Endothelial cell of umbilical vein (primary cell): ENCODE measurements around the gene EPB41L3. TPM values are rescaled to one million over a fixed set of nuclear protein-coding genes. Genes with fewer than 3 reads are reported as not detected.

Experiments
- BruUV-seq: library from RNA; stranded (reverse); fragments of 400-500 nt; replicated peaks from 2 replicates; lab custom pipeline; 2021; lab: Mats Ljungman, UMichigan
- CTCF ChIA-PET: fragments of 300-600, 350-600 bp; sonication (Branson Sonifier 250); formaldehyde crosslinking; loops from one replicate; lab custom pipeline; 2021; ENCODE audit warnings: antibody characterized with exemption, inconsistent platforms; lab: Charles Lee
- POLR2A ChIA-PET: fragments of 300-600, 350-600 bp; sonication (Branson Sonifier 250); formaldehyde crosslinking; loops from one replicate; lab custom pipeline; 2021; ENCODE audit warnings: antibody characterized with exemption, inconsistent platforms; lab: Charles Lee
- DNase-seq: peaks from one replicate; pipeline ENCODE4 v3.0.0-alpha.2; 2011; ENCODE audit warnings: low read depth, low spot score
- FAIRE-seq: peaks from 2 replicates; lab custom pipeline; 2011; peaks lifted over from hg19 to GRCh38; lab: Jason Lieb, UNC
- H2AFZ ChIP-seq: 2 replicates; pipeline ENCODE4 v1.6.0; 2012; ENCODE audit warnings: low read depth, low read length, control low read depth, inconsistent platforms
- H3K27ac ChIP-seq: 2 replicates; pipeline ENCODE4 v1.5.1; 2011; ENCODE audit warnings: low read depth, mild to moderate bottlenecking, control low read depth, low read length, moderate library complexity; ENCODE audit not compliant: insufficient read depth
- H3K27me3 ChIP-seq, 2 experiments: 2 replicates each; pipeline versions ENCODE4 v1.6.0 to v1.6.1; 2011; ENCODE audit warnings: low read length in 2 of 2, mixed read lengths in 1 of 2; ENCODE audit not compliant: control insufficient read depth in 2 of 2, insufficient read depth in 2 of 2
- H3K36me3 ChIP-seq, 2 experiments: 2 replicates in 1 of 2; 3 replicates in 1 of 2; pipeline ENCODE4 v1.5.1; 2011; ENCODE audit warnings: low read length in 2 of 2, mild to moderate bottlenecking in 1 of 2, moderate library complexity in 1 of 2; ENCODE audit not compliant: control insufficient read depth in 2 of 2, insufficient read depth in 2 of 2; ENCODE audit errors: extremely low read depth in 1 of 2
- H3K4me1 ChIP-seq: 3 replicates; pipeline ENCODE4 v1.5.1; 2011; ENCODE audit warnings: mild to moderate bottlenecking, low read length; ENCODE audit not compliant: control insufficient read depth, insufficient read depth; ENCODE audit errors: extremely low read depth
- H3K4me2 ChIP-seq: 2 replicates; pipeline ENCODE4 v1.6.1; 2011; ENCODE audit warnings: low read length, control low read depth, mixed read lengths; ENCODE audit not compliant: insufficient read depth
- H3K4me3 ChIP-seq, 3 experiments: fragments of 200-600 bp in 1 of 3; sonication (generic), shearing (Covaris generic) in 1 of 3; replicated peaks in 1 of 3; 2 replicates each; pipeline ENCODE4 v1.5.1; 2011 to 2016; ENCODE audit warnings: control low read depth in 3 of 3, low read length in 3 of 3, mild to moderate bottlenecking in 2 of 3, inconsistent platforms in 1 of 3, low read depth in 1 of 3, moderate library complexity in 1 of 3; ENCODE audit not compliant: insufficient read depth in 1 of 3
- H3K79me2 ChIP-seq: 2 replicates; pipeline ENCODE4 v1.6.0; 2012; ENCODE audit warnings: low read length, inconsistent platforms; ENCODE audit not compliant: control insufficient read depth, insufficient read depth
- H3K9ac ChIP-seq: replicated peaks from 2 replicates; pipeline ENCODE3; 2011; ENCODE audit warnings: low read length, control low read depth; ENCODE audit not compliant: insufficient read depth; ENCODE audit errors: extremely low read depth
- H3K9me1 ChIP-seq: replicated peaks from 3 replicates; pipeline ENCODE4 v1.6.0; 2011; ENCODE audit warnings: mild to moderate bottlenecking, low read length; ENCODE audit not compliant: control insufficient read depth, insufficient read depth; ENCODE audit errors: extremely low read depth
- H3K9me3 ChIP-seq: replicated peaks from 2 replicates; pipeline ENCODE4 v1.5.1; 2012; ENCODE audit warnings: low read length, inconsistent platforms; ENCODE audit not compliant: control insufficient read depth, insufficient read depth
- H4K20me1 ChIP-seq: replicated peaks from 2 replicates; pipeline ENCODE3; 2011; ENCODE audit warnings: mild to moderate bottlenecking, low read length; ENCODE audit not compliant: control insufficient read depth, insufficient read depth; ENCODE audit errors: extremely low read depth
- EZH2 ChIP-seq: IDR thresholded peaks from 2 replicates; pipeline ENCODE4 v1.6.1; 2012; ENCODE audit warnings: borderline replicate concordance, low read depth, mild to moderate bottlenecking, moderate library complexity, low read length, inconsistent platforms; ENCODE audit not compliant: severe bottlenecking
- FOS ChIP-seq: IDR thresholded peaks from 2 replicates; pipeline ENCODE4 v1.6.1; 2011; ENCODE audit warnings: mild to moderate bottlenecking, low read length, moderate library complexity, borderline replicate concordance; ENCODE audit not compliant: insufficient read depth
- GATA2 ChIP-seq: IDR thresholded peaks from 2 replicates; pipeline ENCODE4 v1.7.0; 2011; ENCODE audit warnings: low read depth, mild to moderate bottlenecking, moderate library complexity, mixed read lengths, low read length; ENCODE audit not compliant: insufficient read length, insufficient read depth
- JUN ChIP-seq: IDR thresholded peaks from 2 replicates; pipeline ENCODE4 v1.6.1; 2011; ENCODE audit warnings: borderline replicate concordance, low read depth; ENCODE audit not compliant: insufficient read length, insufficient read depth
- MYC ChIP-seq: IDR thresholded peaks from one replicate; pipeline ENCODE4 v1.6.1; 2011; ENCODE audit warnings: mild to moderate bottlenecking, low read depth, low read length
- POLR2A ChIP-seq: IDR thresholded peaks from 2 replicates; pipeline ENCODE4 v1.6.1; 2012; ENCODE audit warnings: low read depth, mild to moderate bottlenecking, control low read depth, low read length
- POLR2AphosphoS5 ChIP-seq: IDR thresholded peaks from 2 replicates; pipeline ENCODE4 v1.6.1; 2012; ENCODE audit warnings: low read depth, mild to moderate bottlenecking, control low read depth, low read length, moderate library complexity; ENCODE audit not compliant: insufficient read depth
- dilution Hi-C: fragments of 300-500 bp; cut with MboI; formaldehyde crosslinking; loops from one replicate; pipeline ENCODE4 v1.15.0; 2019; ENCODE audit warnings: low sequenced_read_pairs; ENCODE audit not compliant: extremely low pct_ligation_motif_present
- intact Hi-C: fragments of 100-400 bp; cut with micrococcal nuclease; formaldehyde crosslinking; loops from one replicate; pipeline ENCODE4 v1.10.0; 2022
- polyA plus RNA-seq, 4 experiments: library from polyadenylated mRNA; depleted of rRNA in 3 of 4; stranded (reverse) in 3 of 4; unstranded in 1 of 4; fragments of >200 nt; gene quantifications; 2 replicates each; pipeline versions ENCODE4 v1.2.1 to v1.2.3, GENCODE V29; 2011 to 2012; ENCODE audit warnings: missing spikeins in 1 of 4
- total RNA-seq: library from RNA; stranded (reverse); gene quantifications from 2 replicates; pipeline ENCODE4 v1.2.3, GENCODE V29; 2021
- TF ChIP-seq, protein P1 (sequence below): IDR thresholded peaks from 2 replicates; pipeline ENCODE4 v1.6.1; 2011; ENCODE audit not compliant: insufficient read depth, insufficient read length
- TF ChIP-seq, protein P2 (sequence below), 2 donors: IDR thresholded peaks; 1 replicate in 1 of 2; 2 replicates in 1 of 2; pipeline ENCODE4 v1.5.1; 2011; ENCODE audit warnings: low read length in 2 of 2, mild to moderate bottlenecking in 2 of 2, moderate library complexity in 2 of 2, control low read depth in 1 of 2, inconsistent platforms in 1 of 2, low read depth in 1 of 2; ENCODE audit not compliant: insufficient read depth in 1 of 2; ENCODE audit errors: extremely low read depth in 1 of 2

EPB41L3 gene
- total and polyA plus RNA-seq, 2 donors (not counting 3 experiments of a cell fraction or from before 2014, with no cell fraction given) = 38.9 to 114 TPM

DNA sequence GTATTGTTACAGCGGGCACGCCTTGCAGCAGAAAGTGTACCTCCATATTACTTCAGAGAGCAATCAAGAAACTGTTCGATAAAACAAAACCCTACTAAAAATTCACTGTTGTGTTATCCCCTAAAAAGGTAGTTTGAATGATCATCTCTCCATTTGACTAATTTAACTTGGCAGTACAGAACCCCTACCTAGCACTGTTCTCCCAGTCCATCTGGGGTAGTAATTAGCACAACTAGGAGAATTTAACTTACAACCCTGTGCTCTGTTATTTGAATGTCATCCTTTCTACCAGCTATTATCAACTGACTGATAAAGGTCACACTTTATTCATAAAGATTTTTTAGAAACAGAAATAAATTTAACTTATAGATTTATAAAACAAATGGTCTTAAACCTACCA, 121.2 kb downstream of the EPB41L3 start:
- Histone ChIP-seq H4K20me1 (no peaks in the 10 kb centered on the region), H3K9ac (no peak overlapping the region), H3K27me3 (no peaks in the 10 kb centered on the region), H3K9me3 (no peaks in the 10 kb centered on the region), H3K4me1 (no peaks in the 10 kb centered on the region), H3K36me3 (peaks cover 6 to 8% of the 10 kb centered on the region in 2 experiments), H3K9me1 (no peaks in the 10 kb centered on the region), H2AFZ (no peak overlapping the region), H3K79me2 (no peaks in the 10 kb centered on the region), H3K4me3 (no peak overlapping the region), H3K27ac (no peak overlapping the region), H3K4me2 (no peak overlapping the region)
- BruUV-seq = no TSS peak
- TF ChIP-seq JUN (no peak), GATA2 (no peak), EZH2 (no peak), MYC (no peak), POLR2AphosphoS5 (no peak), FOS (no peak), POLR2A (no peak)
- TF ChIP-seq, protein P1, sequence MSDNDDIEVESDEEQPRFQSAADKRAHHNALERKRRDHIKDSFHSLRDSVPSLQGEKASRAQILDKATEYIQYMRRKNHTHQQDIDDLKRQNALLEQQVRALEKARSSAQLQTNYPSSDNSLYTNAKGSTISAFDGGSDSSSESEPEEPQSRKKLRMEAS = no peak
- TF ChIP-seq, protein P2, sequence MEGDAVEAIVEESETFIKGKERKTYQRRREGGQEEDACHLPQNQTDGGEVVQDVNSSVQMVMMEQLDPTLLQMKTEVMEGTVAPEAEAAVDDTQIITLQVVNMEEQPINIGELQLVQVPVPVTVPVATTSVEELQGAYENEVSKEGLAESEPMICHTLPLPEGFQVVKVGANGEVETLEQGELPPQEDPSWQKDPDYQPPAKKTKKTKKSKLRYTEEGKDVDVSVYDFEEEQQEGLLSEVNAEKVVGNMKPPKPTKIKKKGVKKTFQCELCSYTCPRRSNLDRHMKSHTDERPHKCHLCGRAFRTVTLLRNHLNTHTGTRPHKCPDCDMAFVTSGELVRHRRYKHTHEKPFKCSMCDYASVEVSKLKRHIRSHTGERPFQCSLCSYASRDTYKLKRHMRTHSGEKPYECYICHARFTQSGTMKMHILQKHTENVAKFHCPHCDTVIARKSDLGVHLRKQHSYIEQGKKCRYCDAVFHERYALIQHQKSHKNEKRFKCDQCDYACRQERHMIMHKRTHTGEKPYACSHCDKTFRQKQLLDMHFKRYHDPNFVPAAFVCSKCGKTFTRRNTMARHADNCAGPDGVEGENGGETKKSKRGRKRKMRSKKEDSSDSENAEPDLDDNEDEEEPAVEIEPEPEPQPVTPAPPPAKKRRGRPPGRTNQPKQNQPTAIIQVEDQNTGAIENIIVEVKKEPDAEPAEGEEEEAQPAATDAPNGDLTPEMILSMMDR (IDR thresholded peaks at IDR 0.05; ENCODE audit: extremely low read depth in 1 of 2, insufficient read depth in 1 of 2, low read depth in 1 of 2, low read length in 2 of 2) = no peak
- CTCF ChIA-PET = interaction anchor here (0.8 to 4.3 kb wide), 4 partner anchors 9 to 126 kb away, joined by 3 to 30 read pairs (median 4); no protein-coding TSS in a partner anchor
- DNase-seq = no peak
- dilution Hi-C loops = no loop called here
- no peak for FAIRE-seq
- POLR2A ChIA-PET = no interaction called here
- intact Hi-C loops = no loop called here
